HG03342 (cell line): Measurements from ENCODE around the gene AFG3L2.

Source experiments
- ATAC-seq: cut with Tn5 transposase; IDR thresholded peaks from one replicate; pipeline ENCODE4 v1.9.1; 2021; ENCODE audit warnings: mild to moderate bottlenecking, moderate library complexity; ENCODE audit not compliant: unreplicated experiment

Gene AFG3L2

GRCh38 chr18:12362473-12363174 lies 14.4 kb downstream of the AFG3L2 start:
- ATAC-seq = no peak

- ATAC-seq = no peak
These were observed 15.2 kb downstream of the AFG3L2 start for GRCh38 chr18:12361770-12362378.

- no peak for ATAC-seq
These were observed 17.5 kb downstream of the AFG3L2 start for GRCh38 chr18:12359515-12359927.

GRCh38 chr18:12352188-12352587 lies 24.8 kb downstream of the AFG3L2 start:
- no peak for ATAC-seq

- no peak for ATAC-seq
These were observed 29.1 kb downstream of the AFG3L2 start for GRCh38 chr18:12347895-12348294.

- no peak for ATAC-seq
These were observed 30.8 kb downstream of the AFG3L2 start for GRCh38 chr18:12346240-12346565.

- ATAC-seq = no peak
These were observed 31.4 kb downstream of the AFG3L2 start for GRCh38 chr18:12345491-12346239.

- no peak for ATAC-seq
These were observed 34.4 kb downstream of the AFG3L2 start for GRCh38 chr18:12342661-12343060.

GRCh38 chr18:12340945-12341660 lies 35.9 kb downstream of the AFG3L2 start:
- no peak for ATAC-seq

- no peak for ATAC-seq
These were observed 38.6 kb downstream of the AFG3L2 start for GRCh38 chr18:12338382-12338781.

- ATAC-seq = no peak
These were observed 40.1 kb downstream of the AFG3L2 start for GRCh38 chr18:12336887-12337286.

- ATAC-seq = no peak
These were observed 40.8 kb downstream of the AFG3L2 start for GRCh38 chr18:12336171-12336613.

GRCh38 chr18:12335503-12335902 lies 41.5 kb downstream of the AFG3L2 start:
- no peak for ATAC-seq

GRCh38 chr18:12334863-12335262 lies 42.2 kb downstream of the AFG3L2 start:
- no peak for ATAC-seq

GRCh38 chr18:12334366-12334808 lies 42.6 kb downstream of the AFG3L2 start:
- ATAC-seq = no peak

GRCh38 chr18:12333506-12334290 lies 43.3 kb downstream of the AFG3L2 start:
- ATAC-seq = no peak

GRCh38 chr18:12330766-12331165 lies 46.3 kb downstream of the AFG3L2 start:
- no peak for ATAC-seq

- ATAC-seq = no peak
These were observed 47.8 kb downstream of the AFG3L2 start for GRCh38 chr18:12329125-12329698.

- no peak for ATAC-seq
These were observed 48.7 kb downstream of the AFG3L2 start for GRCh38 chr18:12328179-12328823.
